HFF-Myc (cell line): ENCODE results near the gene CTNND2.
"Not testable (repeated sequence)": the region's sequence is repeated elsewhere in the genome, so short reads cannot be mapped to it uniquely, and the experiment has no call there.

Source experiments
- DNase-seq: peaks from one replicate; pipeline ENCODE4 v3.0.0-alpha.2; 2011; ENCODE audit warnings: low read depth; ENCODE audit errors: extremely low read depth
- H3K4me3 ChIP-seq: replicated peaks from 2 replicates; pipeline ENCODE4 v1.5.1; 2011; ENCODE audit warnings: low read depth, mild to moderate bottlenecking, control low read depth, low read length
- TF ChIP-seq, protein P1 (sequence below): IDR thresholded peaks from 2 replicates; pipeline ENCODE4 v1.5.1; 2012; ENCODE audit warnings: mild to moderate bottlenecking, low read depth, low read length, control low read depth; ENCODE audit errors: missing control alignments

Gene CTNND2

DNA sequence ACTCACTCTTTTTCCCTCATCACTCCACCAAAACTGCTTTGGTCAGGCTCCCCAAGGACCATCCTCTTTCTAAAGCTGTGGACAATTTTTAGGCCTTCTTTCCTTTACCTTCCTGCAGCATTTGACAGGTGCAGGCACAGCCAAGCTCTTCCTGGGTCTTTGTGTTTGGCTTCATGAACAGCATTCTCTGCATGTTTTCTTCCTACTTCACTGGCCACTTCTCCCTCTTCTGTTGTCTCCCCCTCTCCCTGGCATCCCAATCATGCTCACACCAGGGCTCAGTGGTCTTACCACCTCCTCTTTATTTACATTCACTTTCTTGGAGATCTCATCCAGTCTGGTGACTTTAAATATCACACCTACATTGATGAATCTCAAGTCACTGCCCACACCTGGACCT, 51.1 kb downstream of the CTNND2 start:
- no peak overlapping the region for H3K4me3 ChIP-seq
- DNase-seq, result no peak
- TF ChIP-seq, protein P1, sequence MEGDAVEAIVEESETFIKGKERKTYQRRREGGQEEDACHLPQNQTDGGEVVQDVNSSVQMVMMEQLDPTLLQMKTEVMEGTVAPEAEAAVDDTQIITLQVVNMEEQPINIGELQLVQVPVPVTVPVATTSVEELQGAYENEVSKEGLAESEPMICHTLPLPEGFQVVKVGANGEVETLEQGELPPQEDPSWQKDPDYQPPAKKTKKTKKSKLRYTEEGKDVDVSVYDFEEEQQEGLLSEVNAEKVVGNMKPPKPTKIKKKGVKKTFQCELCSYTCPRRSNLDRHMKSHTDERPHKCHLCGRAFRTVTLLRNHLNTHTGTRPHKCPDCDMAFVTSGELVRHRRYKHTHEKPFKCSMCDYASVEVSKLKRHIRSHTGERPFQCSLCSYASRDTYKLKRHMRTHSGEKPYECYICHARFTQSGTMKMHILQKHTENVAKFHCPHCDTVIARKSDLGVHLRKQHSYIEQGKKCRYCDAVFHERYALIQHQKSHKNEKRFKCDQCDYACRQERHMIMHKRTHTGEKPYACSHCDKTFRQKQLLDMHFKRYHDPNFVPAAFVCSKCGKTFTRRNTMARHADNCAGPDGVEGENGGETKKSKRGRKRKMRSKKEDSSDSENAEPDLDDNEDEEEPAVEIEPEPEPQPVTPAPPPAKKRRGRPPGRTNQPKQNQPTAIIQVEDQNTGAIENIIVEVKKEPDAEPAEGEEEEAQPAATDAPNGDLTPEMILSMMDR, result no peak

- no peak overlapping the region for H3K4me3 ChIP-seq
- TF ChIP-seq, protein P1, result no peak
- no peak for DNase-seq
Measured at GRCh38 chr5:11852717-11853087, 51.5 kb downstream of the CTNND2 start.

GRCh38 chr5:11851965-11852716, 52.1 kb downstream of the CTNND2 start:
- TF ChIP-seq, protein P1, result no peak
- no peak for DNase-seq
- H3K4me3 ChIP-seq, result no peak overlapping the region

- H3K4me3 ChIP-seq, result no peak overlapping the region
- DNase-seq, result no peak
- TF ChIP-seq, protein P1, result no peak
Measured at GRCh38 chr5:11851416-11851815, 52.8 kb downstream of the CTNND2 start.

DNA sequence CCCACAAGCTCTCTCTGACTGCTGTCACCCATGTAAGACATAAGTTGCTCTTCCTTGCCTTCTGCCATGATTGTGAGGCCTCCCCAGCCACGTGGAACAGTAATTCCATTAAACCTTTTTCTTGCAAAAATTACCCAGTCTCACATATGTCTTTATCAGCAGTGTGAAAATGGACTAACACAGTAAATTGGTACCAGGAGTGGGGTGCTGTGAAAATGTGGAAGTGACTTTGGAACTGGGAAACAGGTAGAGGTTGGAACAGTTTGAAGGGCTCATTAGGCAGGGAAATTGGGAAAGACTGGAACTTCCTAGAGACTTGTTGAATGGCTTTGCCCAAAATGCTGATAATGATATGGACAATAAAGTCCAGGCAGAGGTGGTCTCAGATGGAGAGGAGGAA, 75.7 kb downstream of the CTNND2 start:
- H3K4me3 ChIP-seq, DNase-seq: not testable (repeated sequence)

DNA sequence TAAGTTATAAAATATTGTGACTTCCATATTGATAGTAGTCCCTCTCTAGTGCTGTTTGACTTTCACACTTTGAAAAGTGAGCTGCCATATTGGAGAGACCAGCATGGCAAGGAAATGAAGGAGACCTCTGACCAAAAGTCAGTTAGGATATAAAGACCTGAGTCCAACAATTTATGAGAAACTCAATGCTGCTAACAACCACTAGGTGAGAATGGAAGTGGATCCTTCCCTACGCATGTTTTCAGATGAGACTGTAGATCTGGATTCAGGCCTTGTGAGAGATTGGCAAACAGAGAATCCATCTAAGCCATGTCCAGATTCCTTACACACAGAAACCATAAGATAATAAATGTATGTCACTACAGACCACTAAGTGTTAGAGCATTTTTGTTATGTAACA, 81.6 kb downstream of the CTNND2 start:
- TF ChIP-seq, protein P1, result no peak
- no peak overlapping the region for H3K4me3 ChIP-seq
- no peak for DNase-seq

DNA sequence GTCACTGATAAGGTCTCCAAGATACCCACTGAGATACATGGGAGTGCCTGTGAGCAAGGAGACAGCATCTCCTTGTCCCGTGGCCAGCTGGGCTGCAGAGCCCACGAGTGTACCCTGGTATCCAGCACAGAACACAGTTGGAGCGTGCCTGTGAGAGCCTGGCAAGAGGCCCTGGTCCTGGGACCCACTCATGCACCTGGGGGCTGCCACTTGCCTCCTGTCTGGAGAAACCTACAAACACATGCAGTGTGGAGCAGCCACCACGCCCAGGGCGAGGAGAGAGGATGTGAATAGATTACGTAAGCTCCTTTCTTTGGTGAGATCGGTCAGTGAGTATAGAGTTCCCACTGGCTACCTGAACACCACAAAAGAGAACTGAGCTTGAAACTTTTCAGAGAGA, 88.3 kb downstream of the CTNND2 start:
- H3K4me3 ChIP-seq, result no peak overlapping the region
- DNase-seq, result no peak
- TF ChIP-seq, protein P1, result no peak
